GM12878 (cell line): ENCODE results near the gene LINC00237. TPM values are rescaled to one million over a fixed set of nuclear protein-coding genes. Genes with fewer than 3 reads are reported as not detected.
A peak's percentile ranks its signal among the peaks of the same experiment; 100 is the strongest.

Source experiments
- ATAC-seq: fragments of 200-7000 bp; cut with Tn5 transposase; 3 replicates; pipeline ENCODE4 v1.9.1; 2020; ENCODE audit warnings: mild to moderate bottlenecking, moderate library complexity
- BruUV-seq: library from RNA; stranded (reverse); fragments of 400-500 nt; replicated peaks from 2 replicates; lab custom pipeline; 2021; lab: Mats Ljungman, UMichigan
- CTCF ChIA-PET: fragments of 300-600 bp; sonication (Branson Sonifier 250); formaldehyde crosslinking; extraction: SDS; loops from one replicate; lab custom pipeline; 2021; ENCODE audit warnings: inconsistent platforms; lab: Yijun Ruan, JAX
- POLR2A ChIA-PET: fragments of 350-600 bp; formaldehyde crosslinking; extraction: SDS; loops from one replicate; lab custom pipeline; 2021; ENCODE audit warnings: inconsistent platforms; lab: Charles Lee
- RAD21 ChIA-PET: fragments of 300-600 bp; sonication (Branson Sonifier 250); formaldehyde crosslinking; loops from one replicate; lab custom pipeline; 2023; ENCODE audit warnings: antibody characterized with exemption; ENCODE audit not compliant: unreplicated experiment; lab: Charles Lee
- SMC1A ChIA-PET: fragments of 300-600 bp; sonication (Branson Sonifier 250); formaldehyde crosslinking; loops from one replicate; lab custom pipeline; 2023; ENCODE audit not compliant: unreplicated experiment, uncharacterized antibody; lab: Charles Lee
- DNase-seq: peaks from one replicate; pipeline ENCODE4 v3.0.0-alpha.2; 2011; ENCODE audit warnings: low read depth, low spot score
- FAIRE-seq: peaks from 3 replicates; lab custom pipeline; 2011; peaks lifted over from hg19 to GRCh38; lab: Jason Lieb, UNC
- H2AFZ ChIP-seq: 2 replicates; pipeline ENCODE4 v1.6.0; 2011; ENCODE audit warnings: low read depth, low read length, control low read depth; ENCODE audit not compliant: control insufficient read depth
- H3K27ac ChIP-seq: 2 replicates; pipeline ENCODE4 v1.5.1; 2011; ENCODE audit warnings: control low read depth; ENCODE audit not compliant: control insufficient read depth, insufficient read depth
- H3K27me3 ChIP-seq, 2 experiments: replicated peaks in 1 of 2; 2 replicates each; pipeline versions ENCODE4 v1.6.0 to v1.6.1; 2011; ENCODE audit warnings: low read length in 1 of 2; ENCODE audit not compliant: control insufficient read depth in 2 of 2, insufficient read depth in 2 of 2
- H3K36me3 ChIP-seq, 2 experiments: 2 replicates each; pipeline ENCODE4 v1.5.1; 2011; ENCODE audit warnings: low read length in 1 of 2; ENCODE audit not compliant: control insufficient read depth in 2 of 2, insufficient read depth in 2 of 2
- H3K4me1 ChIP-seq: 2 replicates; pipeline ENCODE4 v1.6.1; 2011; ENCODE audit warnings: mild to moderate bottlenecking, low read length, moderate library complexity, mixed read lengths; ENCODE audit not compliant: control insufficient read depth, insufficient read depth
- H3K4me2 ChIP-seq: 2 replicates; pipeline ENCODE4 v1.6.0; 2011; ENCODE audit warnings: control low read depth; ENCODE audit not compliant: control insufficient read depth, insufficient read depth
- H3K4me3 ChIP-seq: fragments of 200-600 bp; sonication (generic); 2 replicates; pipeline ENCODE4 v1.5.1; 2016
- H3K79me2 ChIP-seq: 2 replicates; pipeline ENCODE4 v1.6.0; 2011; ENCODE audit warnings: low read length; ENCODE audit not compliant: control insufficient read depth, insufficient read depth
- H3K9ac ChIP-seq: 2 replicates; pipeline ENCODE4 v1.8.0; 2011; ENCODE audit warnings: low read length, control low read depth, mixed read lengths; ENCODE audit not compliant: control insufficient read depth, insufficient read depth
- H3K9me3 ChIP-seq: replicated peaks from 3 replicates; pipeline ENCODE4 v1.5.1; 2011; ENCODE audit warnings: mild to moderate bottlenecking, low read length; ENCODE audit not compliant: control insufficient read depth, insufficient read depth
- H4K20me1 ChIP-seq: 2 replicates; pipeline ENCODE4 v1.6.0; 2011; ENCODE audit not compliant: control insufficient read depth, insufficient read depth
- CHD2 ChIP-seq: IDR thresholded peaks from 2 replicates; pipeline ENCODE4 v1.6.1; 2011; ENCODE audit warnings: low read depth, low read length, improper control_type of control experiment, borderline replicate concordance
- FOXK2 ChIP-seq: fragments of 450-650 bp; IDR thresholded peaks from 2 replicates; pipeline ENCODE4 v1.6.1; 2017; ENCODE audit warnings: mild to moderate bottlenecking, moderate library complexity
- IRF4 ChIP-seq: IDR thresholded peaks from 2 replicates; pipeline ENCODE4 v1.6.1; 2011; ENCODE audit warnings: low read depth, low read length
- POLR2AphosphoS2 ChIP-seq: IDR thresholded peaks from 2 replicates; pipeline ENCODE4 v1.6.1; 2011; ENCODE audit warnings: low read depth, mild to moderate bottlenecking, low read length, improper control_type of control experiment, moderate library complexity
- SP1 ChIP-seq: IDR thresholded peaks from one replicate; pipeline ENCODE4 v1.6.1; 2011; ENCODE audit warnings: low read depth, low read length
- SUPT20H ChIP-seq: IDR thresholded peaks from 2 replicates; pipeline ENCODE4 v1.6.1; 2011; ENCODE audit warnings: low read depth, mild to moderate bottlenecking, low read length, moderate library complexity, borderline replicate concordance; ENCODE audit not compliant: control insufficient read depth
- ZNF384 ChIP-seq: IDR thresholded peaks from 2 replicates; pipeline ENCODE4 v1.6.1; 2012; ENCODE audit warnings: low read depth, mild to moderate bottlenecking, low read length, improper control_type of control experiment, borderline replicate concordance
- WGBS: methylation state at CpG from one replicate; pipeline ENCODE4 v1.1.6; 2016; ENCODE audit warnings: low lambda C conversion rate; ENCODE audit not compliant: insufficient replicate concordance, insufficient coverage; ENCODE audit errors: missing lambda C conversion rate; 5-methylcytosine and 5-hydroxymethylcytosine counted together
- in situ Hi-C: fragments of 300-500 bp; cut with MboI; formaldehyde crosslinking; loops from 9 replicates; pipeline ENCODE4 v1.14.3; 2018; ENCODE audit warnings: mixed read lengths
- intact Hi-C: fragments of 100-400 bp; cut with micrococcal nuclease; formaldehyde crosslinking; loops from one replicate; pipeline ENCODE4 v1.14.2; 2022; ENCODE audit not compliant: unreplicated experiment
- polyA plus RNA-seq, 11 experiments: library from polyadenylated mRNA; depleted of rRNA in 4 of 11; unstranded in 6 of 11; stranded (reverse) in 5 of 11; fragments of >200 nt; fragmentation: Nextera tagmentation in 4 of 11; fragmentation: Illumina TruSeq in 1 of 11; extraction: Ambion mirVana in 4 of 11; extraction: Trizol in 1 of 11; gene quantifications; 1 replicate in 1 of 11; 2 replicates in 10 of 11; pipeline versions ENCODE4 v1.2.1 to v1.2.3, GENCODE V29; 2011 to 2016; ENCODE audit warnings: inconsistent platforms in 2 of 11, missing spikeins in 2 of 11, low read depth in 1 of 11
- total RNA-seq, 4 experiments: library from RNA; depleted of rRNA in 3 of 4; stranded (reverse); fragments of >200 nt in 3 of 4; fragmentation: Illumina TruSeq in 1 of 4; extraction: Trizol in 1 of 4; gene quantifications; 2 replicates each; pipeline versions ENCODE4 v1.2.1 to v1.2.3, GENCODE V29; 2013 to 2021

The LINC00237 gene
- total and polyA plus RNA-seq, 10 of the 15 experiments (the other 5 are each of a cell fraction or from before 2014, with no cell fraction given) = not detected

DNA sequence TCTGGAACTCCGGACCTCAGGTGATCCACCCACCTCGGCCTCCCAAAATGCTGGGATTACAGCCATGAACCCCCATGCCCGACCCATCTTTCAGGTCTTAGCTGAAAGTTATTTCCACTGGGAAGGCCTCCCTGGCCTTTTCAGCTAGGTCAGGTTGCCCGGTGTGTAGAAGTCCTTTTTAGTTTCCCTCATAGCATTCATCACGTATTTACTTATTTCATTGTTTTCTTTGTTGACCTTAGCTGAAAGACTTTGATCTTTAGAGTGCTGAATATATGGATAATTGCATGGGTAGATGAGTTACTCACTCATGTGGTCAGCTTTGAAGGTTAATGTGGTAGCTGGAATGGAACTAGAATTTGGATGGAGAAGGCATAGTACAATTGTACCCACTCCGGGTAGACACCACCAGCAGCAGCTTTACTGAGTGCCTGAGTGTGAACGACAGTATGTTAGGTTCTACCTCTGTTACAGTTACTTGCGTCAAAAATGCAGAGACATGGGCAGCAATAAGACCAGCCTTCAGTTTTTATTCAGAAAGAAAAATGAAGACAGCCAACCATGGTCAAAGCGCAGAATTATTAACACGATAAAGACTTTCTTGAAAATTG lies 28.8 kb upstream of the LINC00237 start:
- Histone ChIP-seq H3K9ac (no peak overlapping the region), H3K9me3 (no peaks in the 10 kb centered on the region), H3K4me3 (no peak overlapping the region), H3K36me3 (peaks cover 0 to 2% of the 10 kb centered on the region in 2 experiments; a peak in 1 of 4 replicates), H4K20me1 (no peaks in the 10 kb centered on the region), H3K27ac (no peak overlapping the region), H3K4me1 (peaks cover 5% of the 10 kb centered on the region), H2AFZ (no peak overlapping the region), H3K79me2 (no peaks in the 10 kb centered on the region), H3K4me2 (no peak overlapping the region), H3K27me3 (no peaks in the 10 kb centered on the region)
- ChIA-PET RAD21 (no interaction called here), POLR2A (no interaction called here), SMC1A (interaction anchor here (0.6 to 1.2 kb wide), 3 partner anchors 8 to 49 kb away, joined by 3 to 4 read pairs (median 3); no protein-coding TSS in a partner anchor), CTCF (interaction anchor here (0.7 kb wide), 1 partner anchor 101 kb away, joined by 3 read pairs; no protein-coding TSS in a partner anchor)
- intact Hi-C loops (no loop called here), in situ Hi-C loops (no loop called here)
- WGBS = 98% methylated on average over 10 of the region's 10 CpGs
- TF ChIP-seq POLR2AphosphoS2 (no peak), FOXK2 (0 out of 2 replicates have a peak, but pooled peaks have one; percentile 23), IRF4 (no peak)
- ATAC-seq (no peak), DNase-seq (no peak), FAIRE-seq (no peak)
- BruUV-seq = no TSS peak

DNA sequence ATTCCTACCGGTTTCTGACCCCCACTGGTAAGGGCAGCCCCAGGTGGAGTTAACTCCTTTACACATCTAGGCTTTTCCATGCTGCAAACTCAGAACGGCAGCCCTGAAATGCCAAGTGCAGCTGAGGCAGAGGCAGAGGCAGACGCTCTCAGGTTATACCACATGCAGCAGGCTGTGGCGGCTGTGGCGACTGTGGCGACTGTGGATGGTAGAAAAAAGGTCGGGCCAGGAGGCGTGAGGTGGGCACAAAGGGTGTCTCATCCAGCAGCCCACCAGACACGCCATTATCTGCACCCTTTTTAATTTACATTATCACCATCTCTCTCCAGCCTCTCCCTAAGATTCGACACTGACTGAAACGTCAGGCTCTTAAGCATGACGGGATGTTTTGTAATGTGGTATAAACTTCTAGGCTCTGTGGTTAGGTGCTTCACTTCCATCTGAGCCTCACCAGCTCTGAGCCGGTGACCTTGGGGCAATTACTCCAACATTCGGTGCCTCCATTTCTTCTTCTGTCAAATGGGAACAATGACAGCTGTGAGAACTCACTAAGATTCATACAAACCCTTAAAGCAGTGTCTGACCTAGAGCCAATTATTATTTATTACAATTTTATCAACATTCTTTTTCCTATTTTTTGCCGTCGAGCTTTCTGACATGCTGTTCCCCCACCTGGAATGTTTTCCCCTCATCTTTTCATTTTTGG lies 27.9 kb upstream of the LINC00237 start:
- ChIA-PET SMC1A (interaction anchor here (0.8 to 1.2 kb wide), 2 partner anchors 7 to 38 kb away, joined by 3 to 4 read pairs; no protein-coding TSS in a partner anchor), RAD21 (no interaction called here), POLR2A (no interaction called here), CTCF (no interaction called here)
- no peak for TF ChIP-seq CHD2
- no peak for TF ChIP-seq SP1
- no peak for TF ChIP-seq SUPT20H
- TF ChIP-seq ZNF384 = no peak
- H3K9me3 ChIP-seq = no peaks in the 10 kb centered on the region
- no peak for DNase-seq
- H3K4me2 ChIP-seq = no peak overlapping the region
- no peak for FAIRE-seq
- intact Hi-C loops (no loop called here), in situ Hi-C loops (no loop called here)
- H3K4me1 ChIP-seq = peaks cover 5% of the 10 kb centered on the region
- H3K36me3 ChIP-seq = peaks cover 0 to 2% of the 10 kb centered on the region in 2 experiments; a peak in 1 of 4 replicates
- no peak for ATAC-seq
- no peaks in the 10 kb centered on the region for H3K79me2 ChIP-seq
- 98% methylated on average over 16 of the region's 16 CpGs for WGBS
- no peaks in the 10 kb centered on the region for H3K27me3 ChIP-seq
- no peak overlapping the region for H2AFZ ChIP-seq
- H3K27ac ChIP-seq = no peak overlapping the region
- BruUV-seq = no TSS peak
- H4K20me1 ChIP-seq = no peaks in the 10 kb centered on the region
- H3K9ac ChIP-seq = no peak overlapping the region
- H3K4me3 ChIP-seq = no peak overlapping the region
